IPS DF 6.9 (cell line): ENCODE measurements around the gene PAX5.

ENCODE experiments used
- DNase-seq: peaks from one replicate; pipeline ENCODE4 v3.0.0-alpha.2; 2013; ENCODE audit warnings: low read depth, low spot score
- H3K27ac ChIP-seq: one replicate; pipeline ENCODE4 v1.5.1; 2013; ENCODE audit warnings: low read length, control low read depth
- H3K27me3 ChIP-seq: 2 replicates; pipeline ENCODE4 v1.6.1; 2013; ENCODE audit warnings: mild to moderate bottlenecking, low read length; ENCODE audit not compliant: control insufficient read depth, insufficient read depth
- H3K36me3 ChIP-seq: 2 replicates; pipeline ENCODE4 v1.6.1; 2013; ENCODE audit warnings: low read length; ENCODE audit not compliant: control insufficient read depth, insufficient read depth
- H3K4me1 ChIP-seq: 2 replicates; pipeline ENCODE4 v1.6.1; 2013; ENCODE audit warnings: low read length; ENCODE audit not compliant: control insufficient read depth, insufficient read depth
- H3K4me3 ChIP-seq: 2 replicates; pipeline ENCODE4 v1.5.1; 2013; ENCODE audit warnings: mild to moderate bottlenecking, low read length
- H3K9me3 ChIP-seq: 2 replicates; pipeline ENCODE4 v1.6.1; 2013; ENCODE audit warnings: low read length, inconsistent platforms; ENCODE audit not compliant: control insufficient read depth, insufficient read depth
- WGBS: extraction: QIAGEN DNeasy Blood & Tissue Kit; methylation state at CpG from one replicate; pipeline ENCODE4 v1.1.7; 2013; ENCODE audit warnings: mixed read lengths, missing lambda C conversion rate; ENCODE audit not compliant: insufficient read length, insufficient coverage; 5-methylcytosine and 5-hydroxymethylcytosine counted together

Gene PAX5

GRCh38 chr9:36861528-36862205 lies 172.4 kb downstream of the PAX5 start:
- no peak for DNase-seq
- Histone ChIP-seq H3K4me3 (no peak overlapping the region), H3K36me3 (no peaks in the 10 kb centered on the region), H3K27ac (no peak overlapping the region), H3K27me3 (no peaks in the 10 kb centered on the region), H3K9me3 (no peaks in the 10 kb centered on the region), H3K4me1 (peaks cover 3% of the 10 kb centered on the region; the same call in 1 of the 2 replicates)
- WGBS: no CpG with 5 or more reads among the region's 7 CpGs

GRCh38 chr9:36858805-36859375 lies 175.2 kb downstream of the PAX5 start:
- Histone ChIP-seq H3K27me3 (no peaks in the 10 kb centered on the region), H3K9me3 (no peaks in the 10 kb centered on the region), H3K27ac (no peak overlapping the region), H3K4me3 (no peak overlapping the region), H3K4me1 (peaks cover 1% of the 10 kb centered on the region; the same call in 1 of the 2 replicates), H3K36me3 (no peaks in the 10 kb centered on the region)
- no peak for DNase-seq
- WGBS: no CpG with 5 or more reads among the region's 23 CpGs

DNA sequence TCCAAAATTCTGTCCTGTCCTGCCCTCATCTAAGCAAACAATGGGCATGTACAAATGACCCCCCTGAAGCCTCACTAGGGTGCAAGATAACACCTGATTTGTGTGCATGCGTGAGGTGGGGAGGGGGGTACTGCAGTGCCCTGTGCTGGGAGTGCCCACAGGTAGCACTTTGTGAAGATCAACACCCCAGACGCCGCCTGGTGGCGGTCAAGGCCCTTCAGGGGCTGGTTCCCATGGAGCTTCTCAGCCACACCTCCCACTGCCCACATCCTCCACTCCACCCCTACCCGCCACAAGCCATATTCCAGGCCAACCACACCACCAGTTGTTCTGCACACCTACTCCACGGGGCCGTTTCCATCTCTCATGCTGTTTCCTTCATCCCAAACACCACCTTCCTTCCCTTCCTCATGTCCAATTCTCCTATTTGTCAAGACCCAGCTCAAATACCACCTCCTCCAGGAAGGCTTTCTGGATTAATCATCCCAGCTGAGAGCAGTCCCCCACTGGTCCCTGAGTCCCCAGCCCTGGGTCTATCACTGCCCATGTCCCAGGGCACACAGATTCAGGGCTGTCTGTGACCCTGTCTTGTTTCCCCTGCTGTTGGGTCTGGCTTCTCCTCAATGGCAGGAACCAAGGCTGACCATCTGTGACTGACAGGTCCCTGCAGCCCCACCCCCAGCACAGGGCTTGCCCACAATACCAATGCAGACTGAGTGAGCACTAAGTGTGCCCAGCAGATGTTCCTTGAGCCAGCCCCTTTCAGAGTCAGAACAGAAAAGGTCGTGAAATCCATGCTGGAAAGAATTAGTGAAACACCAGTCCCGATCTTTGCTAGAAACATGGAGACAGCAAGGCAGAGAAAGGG lies 178.4 kb downstream of the PAX5 start:
- Histone ChIP-seq H3K27me3 (no peaks in the 10 kb centered on the region), H3K27ac (no peak overlapping the region), H3K4me1 (peaks cover 1% of the 10 kb centered on the region; the same call in 1 of the 2 replicates), H3K9me3 (no peaks in the 10 kb centered on the region), H3K4me3 (no peak overlapping the region), H3K36me3 (no peaks in the 10 kb centered on the region)
- no CpG with 5 or more reads among the region's 9 CpGs for WGBS
- peak; percentile 63 for DNase-seq

GRCh38 chr9:36854751-36855150 lies 179.3 kb downstream of the PAX5 start:
- H3K4me1 ChIP-seq: peaks cover 1% of the 10 kb centered on the region; the same call in 1 of the 2 replicates
- H3K27me3 ChIP-seq: no peaks in the 10 kb centered on the region
- no CpG with 5 or more reads among the region's 10 CpGs for WGBS
- H3K9me3 ChIP-seq: no peaks in the 10 kb centered on the region
- no peak for DNase-seq
- no peak overlapping the region for H3K4me3 ChIP-seq
- no peak overlapping the region for H3K27ac ChIP-seq
- no peaks in the 10 kb centered on the region for H3K36me3 ChIP-seq

GRCh38 chr9:36854034-36854433 lies 180.0 kb downstream of the PAX5 start:
- no CpG with 5 or more reads among the region's 13 CpGs for WGBS
- no peaks in the 10 kb centered on the region for H3K36me3 ChIP-seq

GRCh38 chr9:36853233-36853632 lies 180.8 kb downstream of the PAX5 start:
- H3K27ac ChIP-seq: no peak overlapping the region
- no CpG with 5 or more reads among the region's 1 CpG for whole genome bisulfite sequencing
- DNase-seq: no peak
- H3K27me3 ChIP-seq: no peaks in the 10 kb centered on the region
- no peaks in the 10 kb centered on the region for H3K36me3 ChIP-seq
- no peaks in the 10 kb centered on the region; the same call in 1 of the 2 replicates for H3K4me1 ChIP-seq
- H3K4me3 ChIP-seq: no peak overlapping the region
- no peaks in the 10 kb centered on the region for H3K9me3 ChIP-seq

More at GRCh38 chr9:36854034-36854433, 180.0 kb downstream of the PAX5 start:
- Histone ChIP-seq H3K27ac (no peak overlapping the region), H3K9me3 (no peaks in the 10 kb centered on the region), H3K27me3 (no peaks in the 10 kb centered on the region), H3K4me1 (peaks cover under 1% of the 10 kb centered on the region; the same call in 1 of the 2 replicates), H3K4me3 (no peak overlapping the region)
- no peak for DNase-seq

GRCh38 chr9:36849943-36850342 lies 184.1 kb downstream of the PAX5 start:
- Histone ChIP-seq H3K4me3 (no peak overlapping the region), H3K36me3 (no peaks in the 10 kb centered on the region), H3K27me3 (no peaks in the 10 kb centered on the region), H3K4me1 (no peaks in the 10 kb centered on the region), H3K9me3 (no peaks in the 10 kb centered on the region), H3K27ac (no peak overlapping the region)
- no peak for DNase-seq
- no CpG with 5 or more reads among the region's 9 CpGs for WGBS

GRCh38 chr9:36848946-36849345 lies 185.1 kb downstream of the PAX5 start:
- DNase-seq: no peak
- H3K4me1 ChIP-seq: no peaks in the 10 kb centered on the region
- no peaks in the 10 kb centered on the region for H3K27me3 ChIP-seq
- H3K9me3 ChIP-seq: no peaks in the 10 kb centered on the region
- WGBS: no CpG with 5 or more reads among the region's 5 CpGs
- H3K4me3 ChIP-seq: no peak overlapping the region
- no peak overlapping the region for H3K27ac ChIP-seq
- H3K36me3 ChIP-seq: no peaks in the 10 kb centered on the region

DNA sequence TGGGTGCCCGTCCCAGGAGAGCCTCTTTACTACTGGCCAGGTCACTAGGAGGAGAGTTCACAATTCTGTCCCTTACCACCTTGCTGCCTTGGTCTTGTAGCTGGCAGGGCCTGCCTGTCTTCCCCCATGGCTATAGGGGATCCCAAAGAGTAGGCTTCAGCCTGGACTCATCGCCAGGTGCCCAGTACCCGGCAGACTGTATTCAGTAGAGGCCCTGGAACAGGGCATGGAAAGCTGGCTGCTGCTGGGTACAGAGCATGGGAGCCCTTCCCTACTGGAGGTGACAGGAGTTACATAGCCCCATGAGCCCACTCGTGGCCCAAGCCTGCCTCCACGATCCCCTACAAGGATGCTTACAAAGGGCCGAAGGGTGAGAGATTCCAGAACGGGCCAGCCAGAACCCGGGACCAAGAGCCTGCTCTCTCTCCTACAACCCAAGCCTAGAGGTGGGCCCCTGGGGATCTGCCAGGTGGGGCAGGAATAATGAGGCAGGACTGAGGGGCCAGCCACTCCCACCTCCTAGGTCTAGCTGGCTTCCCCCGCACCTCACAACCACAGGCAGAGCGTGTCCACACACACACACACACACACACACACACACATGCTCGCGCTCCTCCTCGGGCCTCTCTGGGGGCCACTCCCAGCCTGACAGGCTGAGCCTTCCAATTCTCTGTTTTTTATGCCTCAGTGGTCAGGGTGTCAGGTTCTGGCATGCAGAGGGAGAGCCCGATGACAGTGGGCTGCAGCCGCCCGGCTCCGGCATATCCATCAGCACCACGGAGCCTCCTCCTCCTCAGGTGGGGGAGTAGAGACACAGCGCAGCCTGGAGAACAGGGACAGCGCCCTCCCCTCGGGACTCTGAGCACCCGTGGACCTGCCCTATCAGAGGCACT lies 186.0 kb downstream of the PAX5 start:
- Histone ChIP-seq H3K9me3 (no peaks in the 10 kb centered on the region), H3K27me3 (no peaks in the 10 kb centered on the region), H3K4me1 (no peaks in the 10 kb centered on the region), H3K4me3 (no peak overlapping the region), H3K27ac (no peak overlapping the region), H3K36me3 (no peaks in the 10 kb centered on the region)
- no peak for DNase-seq
- no CpG with 5 or more reads among the region's 22 CpGs for WGBS

DNA sequence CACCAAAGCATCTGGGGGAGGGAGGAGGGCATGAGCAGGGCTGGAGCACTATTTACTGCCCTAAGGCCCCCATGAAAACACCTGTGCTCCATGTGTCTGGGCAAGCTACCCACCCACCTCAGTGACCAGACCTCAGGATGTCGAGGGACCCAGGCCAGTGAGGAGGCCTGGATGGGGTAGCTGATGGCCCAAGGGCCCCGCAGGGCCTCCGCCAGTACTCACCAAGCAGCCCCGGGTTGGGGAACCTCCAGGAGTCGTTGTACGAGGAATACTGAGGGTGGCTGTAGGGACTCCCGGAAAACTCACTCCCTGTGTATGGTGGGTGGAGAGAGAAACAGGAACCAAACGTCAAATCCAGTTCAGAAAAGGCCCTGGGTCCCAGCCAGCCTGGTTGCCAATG lies 187.4 kb downstream of the PAX5 start:
- no peaks in the 10 kb centered on the region for H3K9me3 ChIP-seq
- H3K4me1 ChIP-seq: peaks cover 2% of the 10 kb centered on the region; the same call in 1 of the 2 replicates
- H3K27me3 ChIP-seq: no peaks in the 10 kb centered on the region
- DNase-seq: no peak
- H3K36me3 ChIP-seq: no peaks in the 10 kb centered on the region
- WGBS: no CpG with 5 or more reads among the region's 8 CpGs
- H3K4me3 ChIP-seq: no peak overlapping the region
- H3K27ac ChIP-seq: no peak overlapping the region
